H1 (cell line): ENCODE data around the gene KRT222. TPM values are rescaled to one million over a fixed set of nuclear protein-coding genes. Genes with fewer than 3 reads are reported as not detected.
A peak's percentile ranks its signal among the peaks of the same experiment; 100 is the strongest.

Experiments
- CTCF ChIA-PET: fragments of 300-600 bp; sonication (Branson Sonifier 250); formaldehyde crosslinking; loops from one replicate; lab custom pipeline; 2021; ENCODE audit not compliant: partially characterized antibody; lab: Charles Lee
- POLR2A ChIA-PET: fragments of 300-600 bp; sonication (Branson Sonifier 250); formaldehyde crosslinking; loops from one replicate; lab custom pipeline; 2021; ENCODE audit warnings: inconsistent platforms; ENCODE audit not compliant: partially characterized antibody; lab: Charles Lee
- DNase-seq, 2 experiments: peaks; one replicate each; pipeline versions ENCODE4 v3.0.0 to v3.0.0-alpha.2; 2010 to 2022; ENCODE audit warnings: low spot score in 2 of 2, low read depth in 1 of 2, mixed read lengths in 1 of 2
- FAIRE-seq: peaks from 2 replicates; lab custom pipeline; 2011; peaks lifted over from hg19 to GRCh38; lab: Jason Lieb, UNC
- H2AFZ ChIP-seq: 2 replicates; pipeline ENCODE4 v1.8.1; 2012; ENCODE audit warnings: low read length, inconsistent platforms
- H2AK5ac ChIP-seq: 2 replicates; pipeline ENCODE4 v1.6.1; 2013; ENCODE audit warnings: low read depth, low read length
- H2BK120ac ChIP-seq: replicated peaks from 2 replicates; pipeline ENCODE3; 2013; ENCODE audit warnings: low read depth, low read length, inconsistent platforms
- H2BK12ac ChIP-seq: 2 replicates; pipeline ENCODE4 v1.6.1; 2013; ENCODE audit warnings: low read depth, low read length
- H2BK15ac ChIP-seq: 2 replicates; pipeline ENCODE4 v1.6.1; 2013; ENCODE audit warnings: low read length
- H2BK20ac ChIP-seq: 2 replicates; pipeline ENCODE4 v1.6.1; 2013; ENCODE audit warnings: low read length
- H2BK5ac ChIP-seq: 2 replicates; pipeline ENCODE4 v1.6.1; 2013; ENCODE audit warnings: low read depth, low read length
- H3K14ac ChIP-seq: 2 replicates; pipeline ENCODE4 v1.6.1; 2013; ENCODE audit warnings: inconsistent platforms; ENCODE audit not compliant: insufficient read length
- H3K18ac ChIP-seq: 2 replicates; pipeline ENCODE4 v1.6.1; 2013; ENCODE audit warnings: low read length; ENCODE audit errors: extremely low read depth
- H3K23ac ChIP-seq: 2 replicates; pipeline ENCODE4 v1.6.1; 2013; ENCODE audit warnings: inconsistent platforms; ENCODE audit not compliant: insufficient read length
- H3K23me2 ChIP-seq: 2 replicates; pipeline ENCODE4 v1.6.1; 2013; ENCODE audit warnings: low read depth, low read length
- H3K27ac ChIP-seq: 2 replicates; pipeline ENCODE4 v1.6.1; 2011; ENCODE audit warnings: low read depth, low read length, inconsistent platforms
- H3K27me3 ChIP-seq, 4 experiments: replicated peaks in 1 of 4; 1 replicate in 1 of 4; 2 replicates in 3 of 4; pipeline versions ENCODE4 v1.6.1 to v1.8.1; 2011 to 2013; ENCODE audit warnings: low read length in 3 of 4, mild to moderate bottlenecking in 3 of 4, inconsistent platforms in 2 of 4, mixed read lengths in 2 of 4, moderate library complexity in 1 of 4; ENCODE audit not compliant: control insufficient read depth in 3 of 4, insufficient read depth in 3 of 4; ENCODE audit errors: extremely low read depth in 1 of 4
- H3K36me3 ChIP-seq, 4 experiments: 2 replicates each; pipeline versions ENCODE4 v1.6.1 to v1.8.1; 2011 to 2013; ENCODE audit warnings: mild to moderate bottlenecking in 4 of 4, low read length in 3 of 4, moderate library complexity in 2 of 4, control low read depth in 1 of 4, inconsistent platforms in 1 of 4; ENCODE audit not compliant: insufficient read depth in 4 of 4, control insufficient read depth in 2 of 4
- H3K4ac ChIP-seq: replicated peaks from 2 replicates; pipeline ENCODE3; 2013; ENCODE audit warnings: low read length, low read depth, mixed read lengths, inconsistent platforms; ENCODE audit not compliant: insufficient read length
- H3K4me1 ChIP-seq, 4 experiments: replicated peaks in 1 of 4; 1 replicate in 1 of 4; 2 replicates in 3 of 4; pipeline versions ENCODE4 v1.6.1 to v1.8.1; 2011 to 2013; ENCODE audit warnings: low read length in 3 of 4, inconsistent platforms in 2 of 4, mixed read lengths in 1 of 4; ENCODE audit not compliant: insufficient read depth in 4 of 4, control insufficient read depth in 3 of 4
- H3K4me2 ChIP-seq, 2 experiments: 2 replicates each; pipeline versions ENCODE4 v1.6.1 to v1.8.1; 2011 to 2013; ENCODE audit warnings: low read depth in 2 of 2, low read length in 2 of 2, control low read depth in 1 of 2, inconsistent platforms in 1 of 2, mild to moderate bottlenecking in 1 of 2; ENCODE audit not compliant: insufficient read depth in 1 of 2
- H3K4me3 ChIP-seq, 4 experiments: fragments of 200-600, 300-600 bp in 1 of 4; sonication (generic), shearing (Covaris generic), sonication (Bioruptor Twin) in 1 of 4; 2 replicates each; pipeline versions ENCODE4 v1.5.1 to v1.8.1; 2011 to 2016; ENCODE audit warnings: low read length in 4 of 4, low read depth in 3 of 4, control low read depth in 2 of 4, inconsistent platforms in 2 of 4, mild to moderate bottlenecking in 2 of 4, mixed read lengths in 1 of 4, moderate library complexity in 1 of 4; ENCODE audit not compliant: insufficient read depth in 2 of 4; ENCODE audit errors: extremely low read depth in 1 of 4
- H3K56ac ChIP-seq: replicated peaks from 2 replicates; pipeline ENCODE3; 2013; ENCODE audit warnings: low read depth, mild to moderate bottlenecking, mixed read lengths, low read length, inconsistent platforms; ENCODE audit not compliant: insufficient read length
- H3K79me1 ChIP-seq: 2 replicates; pipeline ENCODE4 v1.6.1; 2013; ENCODE audit warnings: low read depth, low read length, control low read depth
- H3K79me2 ChIP-seq, 2 experiments: 2 replicates each; pipeline versions ENCODE4 v1.6.1 to v1.8.1; 2012 to 2013; ENCODE audit warnings: low read length in 2 of 2, mild to moderate bottlenecking in 2 of 2, inconsistent platforms in 1 of 2; ENCODE audit not compliant: insufficient read depth in 2 of 2, control insufficient read depth in 1 of 2
- H3K9ac ChIP-seq, 4 experiments: replicated peaks in 1 of 4; 1 replicate in 1 of 4; 2 replicates in 3 of 4; pipeline versions ENCODE4 v1.6.1 to v1.8.1; 2011 to 2013; ENCODE audit warnings: low read depth in 3 of 4, low read length in 3 of 4, control low read depth in 2 of 4, mild to moderate bottlenecking in 2 of 4, moderate library complexity in 2 of 4, inconsistent platforms in 1 of 4; ENCODE audit errors: extremely low read depth in 1 of 4
- H3K9me3 ChIP-seq, 2 experiments: 2 replicates each; pipeline versions ENCODE4 v1.6.1 to v1.8.1; 2012 to 2013; ENCODE audit warnings: mild to moderate bottlenecking in 2 of 2, moderate library complexity in 2 of 2, control low read depth in 1 of 2, inconsistent platforms in 1 of 2, low read depth in 1 of 2, low read length in 1 of 2, mixed read lengths in 1 of 2; ENCODE audit not compliant: insufficient read depth in 2 of 2
- H4K20me1 ChIP-seq, 2 experiments: replicated peaks in 1 of 2; 2 replicates each; pipeline versions ENCODE3 to v1.8.1; 2011 to 2013; ENCODE audit warnings: inconsistent platforms in 2 of 2, low read length in 2 of 2, mild to moderate bottlenecking in 1 of 2; ENCODE audit not compliant: insufficient read depth in 2 of 2, control insufficient read depth in 1 of 2
- H4K5ac ChIP-seq: 2 replicates; pipeline ENCODE4 v1.6.1; 2013; ENCODE audit warnings: low read length, low read depth, mixed read lengths, inconsistent platforms; ENCODE audit not compliant: insufficient read length
- H4K8ac ChIP-seq: 2 replicates; pipeline ENCODE4 v1.8.0; 2013; ENCODE audit warnings: mild to moderate bottlenecking, moderate library complexity, low read length, inconsistent platforms; ENCODE audit not compliant: insufficient read depth; ENCODE audit errors: extremely low read depth
- H4K91ac ChIP-seq: replicated peaks from 2 replicates; pipeline ENCODE3; 2013; ENCODE audit warnings: low read length, mixed read lengths, inconsistent platforms; ENCODE audit not compliant: insufficient read length
- ASH2L ChIP-seq: fragments of 200-600, 300-600 bp; sonication (generic); IDR thresholded peaks from one replicate; pipeline ENCODE4 v1.7.1; 2017; ENCODE audit warnings: low read length
- BACH1 ChIP-seq: IDR thresholded peaks from 2 replicates; pipeline ENCODE4 v1.6.1; 2012; ENCODE audit warnings: low read length, improper control_type of control experiment
- CBX5 ChIP-seq: fragments of 300-800, 300-1000 bp; sonication (generic); IDR thresholded peaks from 2 replicates; pipeline ENCODE4 v1.7.1; 2016; ENCODE audit warnings: antibody characterized with exemption, low read length, low read depth
- EP300 ChIP-seq, 2 experiments: IDR thresholded peaks; 1 replicate in 1 of 2; 2 replicates in 1 of 2; pipeline ENCODE4 v1.6.1; 2011 to 2012; ENCODE audit warnings: low read depth in 2 of 2, low read length in 2 of 2, mild to moderate bottlenecking in 2 of 2, borderline replicate concordance in 1 of 2, inconsistent platforms in 1 of 2, moderate library complexity in 1 of 2
- FOSL1 ChIP-seq: IDR thresholded peaks from 2 replicates; pipeline ENCODE4 v1.6.1; 2011; ENCODE audit warnings: mild to moderate bottlenecking, low read depth, low read length, moderate library complexity; ENCODE audit not compliant: insufficient read depth
- HDAC2 ChIP-seq, 2 experiments: fragments of 300-600 bp in 1 of 2; sonication (generic) in 1 of 2; IDR thresholded peaks; 2 replicates each; pipeline ENCODE4 v1.6.1; 2011 to 2012; ENCODE audit warnings: low read depth in 2 of 2, low read length in 2 of 2, mild to moderate bottlenecking in 2 of 2, moderate library complexity in 2 of 2, borderline replicate concordance in 1 of 2, inconsistent platforms in 1 of 2
- KDM1A ChIP-seq: fragments of 200-600, 300-600 bp; sonication (generic); IDR thresholded peaks from 2 replicates; pipeline ENCODE4 v1.7.1; 2016; ENCODE audit warnings: mild to moderate bottlenecking, low read length, borderline replicate concordance
- KDM5A ChIP-seq: fragments of 200-600 bp; IDR thresholded peaks from 2 replicates; pipeline ENCODE4 v1.7.1; 2012; ENCODE audit warnings: mild to moderate bottlenecking, low read length, inconsistent platforms, mixed read lengths
- RFX5 ChIP-seq: IDR thresholded peaks from 2 replicates; pipeline ENCODE4 v1.6.1; 2011; ENCODE audit warnings: low read depth, low read length, improper control_type of control experiment, borderline replicate concordance
- SP2 ChIP-seq: IDR thresholded peaks from 2 replicates; pipeline ENCODE4 v1.6.1; 2012; ENCODE audit warnings: mild to moderate bottlenecking, low read length, inconsistent platforms
- TCF12 ChIP-seq: IDR thresholded peaks from 2 replicates; pipeline ENCODE4 v1.6.1; 2011; ENCODE audit warnings: low read depth, mild to moderate bottlenecking, low read length
- TEAD4 ChIP-seq: IDR thresholded peaks from 2 replicates; pipeline ENCODE4 v1.6.1; 2012; ENCODE audit warnings: low read depth, low read length, inconsistent platforms, mixed read lengths
- WGBS, 2 experiments: shearing (Covaris generic) in 1 of 2; methylation state at CpG; one replicate each; pipeline versions ENCODE4 v1.1.6 to v1.1.7; 2013 to 2015; ENCODE audit warnings: low lambda C conversion rate in 2 of 2, mixed read lengths in 2 of 2, inconsistent platforms in 1 of 2, low coverage in 1 of 2, missing lambda C conversion rate in 1 of 2; ENCODE audit not compliant: insufficient replicate concordance in 2 of 2, insufficient coverage in 1 of 2, insufficient read length in 1 of 2; ENCODE audit errors: extremely low coverage in 1 of 2, missing lambda C conversion rate in 1 of 2; 5-methylcytosine and 5-hydroxymethylcytosine counted together
- polyA plus RNA-seq, 7 experiments: library from polyadenylated mRNA; depleted of rRNA in 3 of 7; stranded (reverse) in 5 of 7; unstranded in 2 of 7; fragments of >200 nt in 5 of 7; fragments of 200-250 nt in 2 of 7; gene quantifications; 1 replicate in 5 of 7; 2 replicates in 1 of 7; 4 replicates in 1 of 7; pipeline versions ENCODE4 v1.2.1 to v1.2.3, GENCODE V29; 2011 to 2013; ENCODE audit warnings: missing spikeins in 2 of 7, mixed read lengths in 2 of 7
- total RNA-seq: library from RNA; stranded (reverse); fragmentation: NEBNext Ultra II Directional; extraction: Animal tissue kit (Norgen Biotek cat#: 25700); gene quantifications from 2 replicates; pipeline ENCODE4 v1.2.1, GENCODE V29; 2021
- TF ChIP-seq, protein P1 (sequence below): IDR thresholded peaks from 2 replicates; pipeline ENCODE4 v1.6.1; 2012; ENCODE audit warnings: inconsistent platforms

Gene KRT222
- total and polyA plus RNA-seq, 2 of the 8 experiments (the other 6 are each of a cell fraction or from before 2014, with no cell fraction given) = 0.08 to 0.61 TPM

DNA sequence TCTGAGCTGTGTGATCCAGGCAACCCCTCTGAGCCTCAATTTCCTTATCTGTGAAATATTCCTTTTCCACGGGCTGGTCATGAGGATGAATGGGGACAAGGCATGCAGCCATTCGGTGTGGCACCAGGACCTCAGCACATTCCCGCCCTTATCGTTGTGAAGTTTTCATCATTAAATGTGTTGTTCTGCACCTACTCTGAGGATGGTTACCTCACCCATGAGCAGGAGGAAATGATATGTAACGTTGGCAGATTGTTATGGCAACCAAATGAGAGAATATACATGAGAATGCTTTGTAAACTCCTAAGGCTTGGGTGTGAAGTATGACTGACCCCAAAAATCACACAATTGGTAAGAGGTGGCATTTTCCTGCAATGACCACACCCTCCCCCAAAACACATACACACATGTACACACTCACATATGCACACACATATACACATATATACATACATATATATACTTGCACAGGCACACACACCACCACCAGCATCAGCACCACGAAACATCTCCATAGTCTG, 56.9 kb downstream of the KRT222 start:
- ChIA-PET POLR2A (interaction anchor here (0.6 to 0.7 kb wide), 2 partner anchors 69 to 132 kb away, joined by 3 read pairs; no protein-coding TSS in a partner anchor), CTCF (no interaction called here)
- H2BK120ac ChIP-seq = no peak overlapping the region
- H3K79me2 ChIP-seq = no peaks in the 10 kb centered on the region
- H3K56ac ChIP-seq = no peak overlapping the region
- H3K23me2 ChIP-seq = no peaks in the 10 kb centered on the region
- no peak overlapping the region for H2BK15ac ChIP-seq
- no peaks in the 10 kb centered on the region for H3K36me3 ChIP-seq
- no peak overlapping the region for H3K18ac ChIP-seq
- H2BK5ac ChIP-seq = no peak overlapping the region
- H4K8ac ChIP-seq = no peak overlapping the region
- no peak overlapping the region for H4K5ac ChIP-seq
- H3K79me1 ChIP-seq = no peaks in the 10 kb centered on the region
- H2AK5ac ChIP-seq = no peak overlapping the region
- H3K27ac ChIP-seq = no peak overlapping the region
- H4K20me1 ChIP-seq = no peaks in the 10 kb centered on the region
- H2BK12ac ChIP-seq = no peak overlapping the region
- H2BK20ac ChIP-seq = no peak overlapping the region
- no peak overlapping the region for H3K4me2 ChIP-seq
- H2AFZ ChIP-seq = no peak overlapping the region
- no peaks in the 10 kb centered on the region for H3K27me3 ChIP-seq
- H3K4ac ChIP-seq = no peak overlapping the region
- no peak overlapping the region for H3K4me3 ChIP-seq
- 88% methylated on average over 6 of the region's 6 CpGs; no CpG with 5 or more reads in 1 of the 2 experiments for WGBS, 2 experiments
- no peak overlapping the region for H4K91ac ChIP-seq
- FAIRE-seq = no peak
- peaks cover 2 to 6% (median 4%) of the 10 kb centered on the region in 4 experiments for H3K4me1 ChIP-seq
- H3K14ac ChIP-seq = no peak overlapping the region
- no peak for DNase-seq
- no peak overlapping the region for H3K23ac ChIP-seq
- no peak overlapping the region for H3K9ac ChIP-seq
- H3K9me3 ChIP-seq = no peaks in the 10 kb centered on the region
- TF ChIP-seq KDM5A (no peak), EP300 (IDR thresholded peaks at IDR 0.05; ENCODE audit: borderline replicate concordance in 1 of 2, low read depth in 2 of 2, low read length in 2 of 2) (no peak), TEAD4 (no peak), HDAC2 (IDR thresholded peaks at IDR 0.05; ENCODE audit: borderline replicate concordance in 1 of 2, low read depth in 2 of 2, low read length in 2 of 2) (no peak), RFX5 (no peak), FOSL1 (no peak), TCF12 (no peak), BACH1 (no peak), CBX5 (no peak), SP2 (no peak), KDM1A (no peak), ASH2L (peak; percentile 19)
- TF ChIP-seq, protein P1, sequence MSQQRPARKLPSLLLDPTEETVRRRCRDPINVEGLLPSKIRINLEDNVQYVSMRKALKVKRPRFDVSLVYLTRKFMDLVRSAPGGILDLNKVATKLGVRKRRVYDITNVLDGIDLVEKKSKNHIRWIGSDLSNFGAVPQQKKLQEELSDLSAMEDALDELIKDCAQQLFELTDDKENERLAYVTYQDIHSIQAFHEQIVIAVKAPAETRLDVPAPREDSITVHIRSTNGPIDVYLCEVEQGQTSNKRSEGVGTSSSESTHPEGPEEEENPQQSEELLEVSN = peak; percentile 71; the same call in 1 of the 2 replicates
